Mucosa of descending colon (tissue), 3 donors: Measurements from ENCODE around the gene NUP98. TPM values are rescaled to one million over a fixed set of nuclear protein-coding genes. Genes with fewer than 3 reads are reported as not detected.

ENCODE experiments used
- ATAC-seq: fragments of 200-7000 bp; cut with Tn5 transposase; one replicate; pipeline ENCODE4 v1.9.1; 2020; ENCODE audit warnings: mild to moderate bottlenecking, moderate library complexity
- DNase-seq, 3 donors: peaks; one replicate each; pipeline ENCODE4 v3.0.0-alpha.2; 2020
- H3K36me3 ChIP-seq: fragments of 200-600 bp; one replicate; pipeline ENCODE4 v1.8.0; 2021; ENCODE audit warnings: low read depth, mild to moderate bottlenecking
- H3K4me1 ChIP-seq: fragments of 200-600 bp; one replicate; pipeline ENCODE4 v1.8.0; 2021; ENCODE audit warnings: low read depth, mild to moderate bottlenecking
- H3K4me3 ChIP-seq: fragments of 200-600 bp; one replicate; pipeline ENCODE4 v1.8.0; 2021; ENCODE audit warnings: mild to moderate bottlenecking
- H3K9me3 ChIP-seq: fragments of 200-600 bp; one replicate; pipeline ENCODE4 v1.8.0; 2021; ENCODE audit warnings: mild to moderate bottlenecking
- CTCF ChIP-seq: fragments of 200-600 bp; IDR thresholded peaks from one replicate; pipeline ENCODE4 v1.8.0; 2022; ENCODE audit warnings: antibody characterized with exemption, mild to moderate bottlenecking
- intact Hi-C, 2 donors: fragments of 100-400 bp; cut with DNase I in 1 of 2; cut with micrococcal nuclease in 1 of 2; formaldehyde crosslinking; loops; one replicate each; pipeline versions ENCODE4 v1.11.0 to v1.11.1; 2022; cut with DNase I, micrococcal nuclease
- total RNA-seq, 3 donors: library from RNA; stranded (reverse); fragmentation: NEBNext Ultra II Directional in 2 of 3; extraction: Animal tissue kit (Norgen Biotek cat#: 25700) in 2 of 3; gene quantifications; one replicate each; pipeline versions ENCODE4 v1.2.1 to v1.2.4, GENCODE V29; 2021 to 2023
- donor health status: DM: no; HTN: no; CAD: no; lungs with moderate emphysema.
- donor health status: DM: no; HTN: no; CAD: no.
- donor health status: DM: no; HTN: yes; CAD: no.

The NUP98 gene
- total RNA-seq, 3 donors from 2014 or later, result 53.7 to 69.7 (median 60.6) TPM

- Histone ChIP-seq H3K36me3 (no peaks in the 10 kb centered on the region), H3K9me3 (no peaks in the 10 kb centered on the region), H3K4me3 (no peak overlapping the region), H3K4me1 (peaks cover 58% of the 10 kb centered on the region)
- TF ChIP-seq CTCF, result no peak
- DNase-seq (peak; percentile 40 to 83 (median 61)), ATAC-seq (no peak)
- intact Hi-C loops, result no loop called here
These were observed 39.5 kb upstream of the NUP98 start for GRCh38 chr11:3836903-3837302.

- no peaks in the 10 kb centered on the region for H3K36me3 ChIP-seq
- intact Hi-C loops, result no loop called here
- no peak for ATAC-seq
- no peak for TF ChIP-seq CTCF
- DNase-seq, result peak in 2 of 3 donors; percentile 33 to 40
- H3K4me1 ChIP-seq, result peaks cover 55% of the 10 kb centered on the region
- no peak overlapping the region for H3K4me3 ChIP-seq
- no peaks in the 10 kb centered on the region for H3K9me3 ChIP-seq
These were observed 38.4 kb upstream of the NUP98 start for GRCh38 chr11:3835751-3836150.

- intact Hi-C loops, result no loop called here
- H3K4me1 ChIP-seq, result peaks cover 53% of the 10 kb centered on the region
- no peaks in the 10 kb centered on the region for H3K9me3 ChIP-seq
- ATAC-seq (peak; percentile 68), DNase-seq (peak; percentile 37 to 69 (median 62))
- no peaks in the 10 kb centered on the region for H3K36me3 ChIP-seq
- TF ChIP-seq CTCF, result no peak
- no peak overlapping the region for H3K4me3 ChIP-seq
These were observed 37.5 kb upstream of the NUP98 start for GRCh38 chr11:3834664-3835461.

GRCh38 chr11:3834349-3834663 lies 37.0 kb upstream of the NUP98 start:
- Histone ChIP-seq H3K9me3 (no peaks in the 10 kb centered on the region), H3K4me3 (no peak overlapping the region), H3K36me3 (no peaks in the 10 kb centered on the region), H3K4me1 (peaks cover 49% of the 10 kb centered on the region)
- intact Hi-C loops, result no loop called here
- no peak for TF ChIP-seq CTCF
- ATAC-seq, result no peak
- no peak for DNase-seq

DNA sequence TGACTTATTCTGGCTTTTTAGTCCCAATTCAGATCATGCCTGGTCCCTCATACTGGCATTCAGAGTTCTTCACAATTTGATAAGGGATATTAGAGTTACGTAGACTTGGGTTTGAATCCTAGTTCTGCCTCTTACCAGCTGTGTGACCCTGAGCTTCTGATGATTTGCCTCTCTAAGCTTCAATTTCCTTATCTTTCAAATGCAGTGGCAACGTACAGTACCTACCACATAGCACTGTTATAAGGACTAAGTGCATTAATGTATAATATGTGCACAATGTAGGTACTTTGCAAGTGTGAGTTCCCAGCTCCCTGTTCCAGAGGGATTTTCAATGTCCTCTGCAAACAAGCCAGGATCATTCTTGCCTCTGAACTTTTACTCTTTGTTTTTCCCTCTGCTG lies 36.1 kb upstream of the NUP98 start:
- no peak for DNase-seq
- peaks cover 40% of the 10 kb centered on the region for H3K4me1 ChIP-seq
- ATAC-seq, result no peak
- intact Hi-C loops, result no loop called here
- no peak for TF ChIP-seq CTCF
- H3K4me3 ChIP-seq, result no peak overlapping the region
- no peaks in the 10 kb centered on the region for H3K36me3 ChIP-seq
- H3K9me3 ChIP-seq, result no peaks in the 10 kb centered on the region
